ENCODE measurements around the gene GRWD1. TPM values are rescaled to one million over a fixed set of nuclear protein-coding genes. Genes with fewer than 3 reads are reported as not detected.

GRWD1 gene
- total and polyA plus RNA-seq, 2 of the 8 experiments (the other 6 are each of a cell fraction or from before 2014, with no cell fraction given) = 36.9 to 61.9 TPM

DNA sequence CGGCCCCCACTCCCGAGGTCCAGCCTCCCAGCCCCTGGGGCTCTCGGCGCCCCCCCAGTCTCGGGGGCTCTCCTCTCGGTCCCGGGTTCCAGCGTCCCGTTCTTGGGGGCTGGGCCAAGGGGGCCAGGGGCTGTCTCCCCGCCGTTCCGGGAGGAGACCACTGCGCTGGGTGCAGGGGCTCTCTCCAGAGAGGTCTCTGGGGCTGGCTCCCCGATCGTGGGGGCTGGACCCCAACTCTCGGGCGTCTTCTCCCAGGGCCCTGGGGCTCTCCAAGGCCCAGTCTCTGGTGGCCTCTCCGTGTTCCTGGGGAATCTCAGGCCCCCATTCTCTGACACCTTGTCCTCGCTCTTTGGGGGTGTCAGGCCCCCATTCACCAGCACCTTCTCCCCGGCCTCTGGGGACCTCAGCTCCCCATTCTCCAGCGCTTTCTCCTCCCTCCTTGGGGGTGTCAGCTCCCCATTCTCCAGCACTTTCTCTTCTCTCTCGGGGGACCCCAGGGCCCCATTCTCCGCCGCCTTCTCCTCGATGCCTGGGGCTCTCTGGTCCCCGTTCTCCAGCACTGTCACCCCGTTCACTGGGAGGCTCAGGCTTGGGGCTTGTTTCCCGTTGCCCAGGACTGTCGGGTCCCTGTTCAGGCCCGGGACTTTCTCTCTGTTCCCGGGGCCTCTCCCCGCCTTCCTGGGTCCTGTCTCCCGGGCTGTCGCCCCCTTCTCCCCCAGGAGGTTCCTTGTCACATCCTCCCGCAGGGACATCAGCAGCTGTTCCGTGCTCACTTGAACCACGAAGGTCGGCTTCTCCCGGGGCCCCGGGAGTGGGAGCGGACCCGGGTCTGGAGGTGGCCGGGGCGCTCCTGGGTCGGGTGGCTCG lies 52.2 kb downstream of the GRWD1 start (continued):
- TF ChIP-seq, protein P1, sequence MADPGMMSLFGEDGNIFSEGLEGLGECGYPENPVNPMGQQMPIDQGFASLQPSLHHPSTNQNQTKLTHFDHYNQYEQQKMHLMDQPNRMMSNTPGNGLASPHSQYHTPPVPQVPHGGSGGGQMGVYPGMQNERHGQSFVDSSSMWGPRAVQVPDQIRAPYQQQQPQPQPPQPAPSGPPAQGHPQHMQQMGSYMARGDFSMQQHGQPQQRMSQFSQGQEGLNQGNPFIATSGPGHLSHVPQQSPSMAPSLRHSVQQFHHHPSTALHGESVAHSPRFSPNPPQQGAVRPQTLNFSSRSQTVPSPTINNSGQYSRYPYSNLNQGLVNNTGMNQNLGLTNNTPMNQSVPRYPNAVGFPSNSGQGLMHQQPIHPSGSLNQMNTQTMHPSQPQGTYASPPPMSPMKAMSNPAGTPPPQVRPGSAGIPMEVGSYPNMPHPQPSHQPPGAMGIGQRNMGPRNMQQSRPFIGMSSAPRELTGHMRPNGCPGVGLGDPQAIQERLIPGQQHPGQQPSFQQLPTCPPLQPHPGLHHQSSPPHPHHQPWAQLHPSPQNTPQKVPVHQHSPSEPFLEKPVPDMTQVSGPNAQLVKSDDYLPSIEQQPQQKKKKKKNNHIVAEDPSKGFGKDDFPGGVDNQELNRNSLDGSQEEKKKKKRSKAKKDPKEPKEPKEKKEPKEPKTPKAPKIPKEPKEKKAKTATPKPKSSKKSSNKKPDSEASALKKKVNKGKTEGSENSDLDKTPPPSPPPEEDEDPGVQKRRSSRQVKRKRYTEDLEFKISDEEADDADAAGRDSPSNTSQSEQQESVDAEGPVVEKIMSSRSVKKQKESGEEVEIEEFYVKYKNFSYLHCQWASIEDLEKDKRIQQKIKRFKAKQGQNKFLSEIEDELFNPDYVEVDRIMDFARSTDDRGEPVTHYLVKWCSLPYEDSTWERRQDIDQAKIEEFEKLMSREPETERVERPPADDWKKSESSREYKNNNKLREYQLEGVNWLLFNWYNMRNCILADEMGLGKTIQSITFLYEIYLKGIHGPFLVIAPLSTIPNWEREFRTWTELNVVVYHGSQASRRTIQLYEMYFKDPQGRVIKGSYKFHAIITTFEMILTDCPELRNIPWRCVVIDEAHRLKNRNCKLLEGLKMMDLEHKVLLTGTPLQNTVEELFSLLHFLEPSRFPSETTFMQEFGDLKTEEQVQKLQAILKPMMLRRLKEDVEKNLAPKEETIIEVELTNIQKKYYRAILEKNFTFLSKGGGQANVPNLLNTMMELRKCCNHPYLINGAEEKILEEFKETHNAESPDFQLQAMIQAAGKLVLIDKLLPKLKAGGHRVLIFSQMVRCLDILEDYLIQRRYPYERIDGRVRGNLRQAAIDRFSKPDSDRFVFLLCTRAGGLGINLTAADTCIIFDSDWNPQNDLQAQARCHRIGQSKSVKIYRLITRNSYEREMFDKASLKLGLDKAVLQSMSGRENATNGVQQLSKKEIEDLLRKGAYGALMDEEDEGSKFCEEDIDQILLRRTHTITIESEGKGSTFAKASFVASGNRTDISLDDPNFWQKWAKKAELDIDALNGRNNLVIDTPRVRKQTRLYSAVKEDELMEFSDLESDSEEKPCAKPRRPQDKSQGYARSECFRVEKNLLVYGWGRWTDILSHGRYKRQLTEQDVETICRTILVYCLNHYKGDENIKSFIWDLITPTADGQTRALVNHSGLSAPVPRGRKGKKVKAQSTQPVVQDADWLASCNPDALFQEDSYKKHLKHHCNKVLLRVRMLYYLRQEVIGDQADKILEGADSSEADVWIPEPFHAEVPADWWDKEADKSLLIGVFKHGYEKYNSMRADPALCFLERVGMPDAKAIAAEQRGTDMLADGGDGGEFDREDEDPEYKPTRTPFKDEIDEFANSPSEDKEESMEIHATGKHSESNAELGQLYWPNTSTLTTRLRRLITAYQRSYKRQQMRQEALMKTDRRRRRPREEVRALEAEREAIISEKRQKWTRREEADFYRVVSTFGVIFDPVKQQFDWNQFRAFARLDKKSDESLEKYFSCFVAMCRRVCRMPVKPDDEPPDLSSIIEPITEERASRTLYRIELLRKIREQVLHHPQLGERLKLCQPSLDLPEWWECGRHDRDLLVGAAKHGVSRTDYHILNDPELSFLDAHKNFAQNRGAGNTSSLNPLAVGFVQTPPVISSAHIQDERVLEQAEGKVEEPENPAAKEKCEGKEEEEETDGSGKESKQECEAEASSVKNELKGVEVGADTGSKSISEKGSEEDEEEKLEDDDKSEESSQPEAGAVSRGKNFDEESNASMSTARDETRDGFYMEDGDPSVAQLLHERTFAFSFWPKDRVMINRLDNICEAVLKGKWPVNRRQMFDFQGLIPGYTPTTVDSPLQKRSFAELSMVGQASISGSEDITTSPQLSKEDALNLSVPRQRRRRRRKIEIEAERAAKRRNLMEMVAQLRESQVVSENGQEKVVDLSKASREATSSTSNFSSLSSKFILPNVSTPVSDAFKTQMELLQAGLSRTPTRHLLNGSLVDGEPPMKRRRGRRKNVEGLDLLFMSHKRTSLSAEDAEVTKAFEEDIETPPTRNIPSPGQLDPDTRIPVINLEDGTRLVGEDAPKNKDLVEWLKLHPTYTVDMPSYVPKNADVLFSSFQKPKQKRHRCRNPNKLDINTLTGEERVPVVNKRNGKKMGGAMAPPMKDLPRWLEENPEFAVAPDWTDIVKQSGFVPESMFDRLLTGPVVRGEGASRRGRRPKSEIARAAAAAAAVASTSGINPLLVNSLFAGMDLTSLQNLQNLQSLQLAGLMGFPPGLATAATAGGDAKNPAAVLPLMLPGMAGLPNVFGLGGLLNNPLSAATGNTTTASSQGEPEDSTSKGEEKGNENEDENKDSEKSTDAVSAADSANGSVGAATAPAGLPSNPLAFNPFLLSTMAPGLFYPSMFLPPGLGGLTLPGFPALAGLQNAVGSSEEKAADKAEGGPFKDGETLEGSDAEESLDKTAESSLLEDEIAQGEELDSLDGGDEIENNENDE (IDR thresholded peaks at IDR 0.05; ENCODE audit: insufficient replicate concordance, low read length) = no peak
